H1 (cell line): ENCODE data around the gene ERICH2. TPM values are rescaled to one million over a fixed set of nuclear protein-coding genes. Genes with fewer than 3 reads are reported as not detected.

Experiments
- CTCF ChIA-PET: fragments of 300-600 bp; sonication (Branson Sonifier 250); formaldehyde crosslinking; loops from one replicate; lab custom pipeline; 2021; ENCODE audit not compliant: partially characterized antibody; lab: Charles Lee
- POLR2A ChIA-PET: fragments of 300-600 bp; sonication (Branson Sonifier 250); formaldehyde crosslinking; loops from one replicate; lab custom pipeline; 2021; ENCODE audit warnings: inconsistent platforms; ENCODE audit not compliant: partially characterized antibody; lab: Charles Lee
- DNase-seq, 2 experiments: peaks; one replicate each; pipeline versions ENCODE4 v3.0.0 to v3.0.0-alpha.2; 2010 to 2022; ENCODE audit warnings: low spot score in 2 of 2, low read depth in 1 of 2, mixed read lengths in 1 of 2
- FAIRE-seq: peaks from 2 replicates; lab custom pipeline; 2011; peaks lifted over from hg19 to GRCh38; lab: Jason Lieb, UNC
- H2AFZ ChIP-seq: 2 replicates; pipeline ENCODE4 v1.8.1; 2012; ENCODE audit warnings: low read length, inconsistent platforms
- H2AK5ac ChIP-seq: 2 replicates; pipeline ENCODE4 v1.6.1; 2013; ENCODE audit warnings: low read depth, low read length
- H2BK120ac ChIP-seq: replicated peaks from 2 replicates; pipeline ENCODE3; 2013; ENCODE audit warnings: low read depth, low read length, inconsistent platforms
- H2BK12ac ChIP-seq: 2 replicates; pipeline ENCODE4 v1.6.1; 2013; ENCODE audit warnings: low read depth, low read length
- H2BK15ac ChIP-seq: 2 replicates; pipeline ENCODE4 v1.6.1; 2013; ENCODE audit warnings: low read length
- H2BK20ac ChIP-seq: 2 replicates; pipeline ENCODE4 v1.6.1; 2013; ENCODE audit warnings: low read length
- H2BK5ac ChIP-seq: 2 replicates; pipeline ENCODE4 v1.6.1; 2013; ENCODE audit warnings: low read depth, low read length
- H3K14ac ChIP-seq: 2 replicates; pipeline ENCODE4 v1.6.1; 2013; ENCODE audit warnings: inconsistent platforms; ENCODE audit not compliant: insufficient read length
- H3K18ac ChIP-seq: 2 replicates; pipeline ENCODE4 v1.6.1; 2013; ENCODE audit warnings: low read length; ENCODE audit errors: extremely low read depth
- H3K23ac ChIP-seq: 2 replicates; pipeline ENCODE4 v1.6.1; 2013; ENCODE audit warnings: inconsistent platforms; ENCODE audit not compliant: insufficient read length
- H3K23me2 ChIP-seq: 2 replicates; pipeline ENCODE4 v1.6.1; 2013; ENCODE audit warnings: low read depth, low read length
- H3K27ac ChIP-seq: 2 replicates; pipeline ENCODE4 v1.6.1; 2011; ENCODE audit warnings: low read depth, low read length, inconsistent platforms
- H3K27me3 ChIP-seq, 4 experiments: replicated peaks in 1 of 4; 1 replicate in 1 of 4; 2 replicates in 3 of 4; pipeline versions ENCODE4 v1.6.1 to v1.8.1; 2011 to 2013; ENCODE audit warnings: low read length in 3 of 4, mild to moderate bottlenecking in 3 of 4, inconsistent platforms in 2 of 4, mixed read lengths in 2 of 4, moderate library complexity in 1 of 4; ENCODE audit not compliant: control insufficient read depth in 3 of 4, insufficient read depth in 3 of 4; ENCODE audit errors: extremely low read depth in 1 of 4
- H3K36me3 ChIP-seq, 4 experiments: 2 replicates each; pipeline versions ENCODE4 v1.6.1 to v1.8.1; 2011 to 2013; ENCODE audit warnings: mild to moderate bottlenecking in 4 of 4, low read length in 3 of 4, moderate library complexity in 2 of 4, control low read depth in 1 of 4, inconsistent platforms in 1 of 4; ENCODE audit not compliant: insufficient read depth in 4 of 4, control insufficient read depth in 2 of 4
- H3K4ac ChIP-seq: replicated peaks from 2 replicates; pipeline ENCODE3; 2013; ENCODE audit warnings: low read length, low read depth, mixed read lengths, inconsistent platforms; ENCODE audit not compliant: insufficient read length
- H3K4me1 ChIP-seq, 4 experiments: replicated peaks in 1 of 4; 1 replicate in 1 of 4; 2 replicates in 3 of 4; pipeline versions ENCODE4 v1.6.1 to v1.8.1; 2011 to 2013; ENCODE audit warnings: low read length in 3 of 4, inconsistent platforms in 2 of 4, mixed read lengths in 1 of 4; ENCODE audit not compliant: insufficient read depth in 4 of 4, control insufficient read depth in 3 of 4
- H3K4me2 ChIP-seq, 2 experiments: 2 replicates each; pipeline versions ENCODE4 v1.6.1 to v1.8.1; 2011 to 2013; ENCODE audit warnings: low read depth in 2 of 2, low read length in 2 of 2, control low read depth in 1 of 2, inconsistent platforms in 1 of 2, mild to moderate bottlenecking in 1 of 2; ENCODE audit not compliant: insufficient read depth in 1 of 2
- H3K4me3 ChIP-seq, 4 experiments: fragments of 200-600, 300-600 bp in 1 of 4; sonication (generic), shearing (Covaris generic), sonication (Bioruptor Twin) in 1 of 4; 2 replicates each; pipeline versions ENCODE4 v1.5.1 to v1.8.1; 2011 to 2016; ENCODE audit warnings: low read length in 4 of 4, low read depth in 3 of 4, control low read depth in 2 of 4, inconsistent platforms in 2 of 4, mild to moderate bottlenecking in 2 of 4, mixed read lengths in 1 of 4, moderate library complexity in 1 of 4; ENCODE audit not compliant: insufficient read depth in 2 of 4; ENCODE audit errors: extremely low read depth in 1 of 4
- H3K56ac ChIP-seq: replicated peaks from 2 replicates; pipeline ENCODE3; 2013; ENCODE audit warnings: low read depth, mild to moderate bottlenecking, mixed read lengths, low read length, inconsistent platforms; ENCODE audit not compliant: insufficient read length
- H3K79me1 ChIP-seq: 2 replicates; pipeline ENCODE4 v1.6.1; 2013; ENCODE audit warnings: low read depth, low read length, control low read depth
- H3K79me2 ChIP-seq, 2 experiments: 2 replicates each; pipeline versions ENCODE4 v1.6.1 to v1.8.1; 2012 to 2013; ENCODE audit warnings: low read length in 2 of 2, mild to moderate bottlenecking in 2 of 2, inconsistent platforms in 1 of 2; ENCODE audit not compliant: insufficient read depth in 2 of 2, control insufficient read depth in 1 of 2
- H3K9ac ChIP-seq, 4 experiments: replicated peaks in 1 of 4; 1 replicate in 1 of 4; 2 replicates in 3 of 4; pipeline versions ENCODE4 v1.6.1 to v1.8.1; 2011 to 2013; ENCODE audit warnings: low read depth in 3 of 4, low read length in 3 of 4, control low read depth in 2 of 4, mild to moderate bottlenecking in 2 of 4, moderate library complexity in 2 of 4, inconsistent platforms in 1 of 4; ENCODE audit errors: extremely low read depth in 1 of 4
- H3K9me3 ChIP-seq, 2 experiments: 2 replicates each; pipeline versions ENCODE4 v1.6.1 to v1.8.1; 2012 to 2013; ENCODE audit warnings: mild to moderate bottlenecking in 2 of 2, moderate library complexity in 2 of 2, control low read depth in 1 of 2, inconsistent platforms in 1 of 2, low read depth in 1 of 2, low read length in 1 of 2, mixed read lengths in 1 of 2; ENCODE audit not compliant: insufficient read depth in 2 of 2
- H4K20me1 ChIP-seq, 2 experiments: replicated peaks in 1 of 2; 2 replicates each; pipeline versions ENCODE3 to v1.8.1; 2011 to 2013; ENCODE audit warnings: inconsistent platforms in 2 of 2, low read length in 2 of 2, mild to moderate bottlenecking in 1 of 2; ENCODE audit not compliant: insufficient read depth in 2 of 2, control insufficient read depth in 1 of 2
- H4K5ac ChIP-seq: 2 replicates; pipeline ENCODE4 v1.6.1; 2013; ENCODE audit warnings: low read length, low read depth, mixed read lengths, inconsistent platforms; ENCODE audit not compliant: insufficient read length
- H4K8ac ChIP-seq: 2 replicates; pipeline ENCODE4 v1.8.0; 2013; ENCODE audit warnings: mild to moderate bottlenecking, moderate library complexity, low read length, inconsistent platforms; ENCODE audit not compliant: insufficient read depth; ENCODE audit errors: extremely low read depth
- H4K91ac ChIP-seq: replicated peaks from 2 replicates; pipeline ENCODE3; 2013; ENCODE audit warnings: low read length, mixed read lengths, inconsistent platforms; ENCODE audit not compliant: insufficient read length
- CBX5 ChIP-seq: fragments of 300-800, 300-1000 bp; sonication (generic); IDR thresholded peaks from 2 replicates; pipeline ENCODE4 v1.7.1; 2016; ENCODE audit warnings: antibody characterized with exemption, low read length, low read depth
- CTBP2 ChIP-seq: IDR thresholded peaks from 2 replicates; pipeline ENCODE4 v1.7.0; 2011; ENCODE audit warnings: borderline replicate concordance, mild to moderate bottlenecking, moderate library complexity, mixed read lengths, low read length; ENCODE audit not compliant: insufficient read depth, insufficient read length
- EGR1 ChIP-seq: IDR thresholded peaks from 2 replicates; pipeline ENCODE4 v1.6.1; 2011; ENCODE audit warnings: low read depth, low read length, borderline replicate concordance
- EP300 ChIP-seq, 2 experiments: IDR thresholded peaks; 1 replicate in 1 of 2; 2 replicates in 1 of 2; pipeline ENCODE4 v1.6.1; 2011 to 2012; ENCODE audit warnings: low read depth in 2 of 2, low read length in 2 of 2, mild to moderate bottlenecking in 2 of 2, borderline replicate concordance in 1 of 2, inconsistent platforms in 1 of 2, moderate library complexity in 1 of 2
- EZH2 ChIP-seq: fragments of 200-600 bp; sonication (generic); IDR thresholded peaks from 2 replicates; pipeline ENCODE4 v1.7.1; 2012; ENCODE audit warnings: low read depth, mild to moderate bottlenecking, moderate library complexity, low read length, inconsistent platforms; ENCODE audit not compliant: severe bottlenecking
- FOSL1 ChIP-seq: IDR thresholded peaks from 2 replicates; pipeline ENCODE4 v1.6.1; 2011; ENCODE audit warnings: mild to moderate bottlenecking, low read depth, low read length, moderate library complexity; ENCODE audit not compliant: insufficient read depth
- GABPA ChIP-seq: IDR thresholded peaks from 2 replicates; pipeline ENCODE4 v1.6.1; 2011; ENCODE audit warnings: mild to moderate bottlenecking, low read length, moderate library complexity, borderline replicate concordance; ENCODE audit not compliant: insufficient read depth
- NANOG ChIP-seq: IDR thresholded peaks from 2 replicates; pipeline ENCODE4 v1.6.1; 2011; ENCODE audit warnings: low read length, low read depth, mild to moderate bottlenecking, inconsistent platforms; ENCODE audit not compliant: insufficient read depth, poor library complexity, severe bottlenecking
- PHF8 ChIP-seq: fragments of 200-600 bp; sonication (generic); conservative IDR thresholded peaks from 2 replicates; pipeline ENCODE4 v1.7.1; 2012; ENCODE audit warnings: low read depth, mild to moderate bottlenecking, inconsistent platforms, low read length, moderate library complexity
- POLR2AphosphoS5 ChIP-seq: IDR thresholded peaks from 2 replicates; pipeline ENCODE4 v1.6.1; 2011; ENCODE audit warnings: low read depth, low read length
- POU5F1 ChIP-seq: IDR thresholded peaks from 2 replicates; pipeline ENCODE4 v1.6.1; 2011; ENCODE audit warnings: low read depth, mild to moderate bottlenecking, low read length, moderate library complexity
- SIN3A ChIP-seq, 2 experiments: IDR thresholded peaks in 1 of 2; conservative IDR thresholded peaks in 1 of 2; 2 replicates each; pipeline ENCODE4 v1.6.1; 2011 to 2012; ENCODE audit warnings: low read length in 2 of 2, improper control_type of control experiment in 1 of 2, low read depth in 1 of 2, mild to moderate bottlenecking in 1 of 2
- SIRT6 ChIP-seq: IDR thresholded peaks from one replicate; pipeline ENCODE4 v1.7.1; 2012; ENCODE audit warnings: low read length, inconsistent platforms
- TBP ChIP-seq: IDR thresholded peaks from 2 replicates; pipeline ENCODE4 v1.6.1; 2011; ENCODE audit warnings: low read depth, low read length, improper control_type of control experiment
- WGBS, 2 experiments: shearing (Covaris generic) in 1 of 2; methylation state at CpG; one replicate each; pipeline versions ENCODE4 v1.1.6 to v1.1.7; 2013 to 2015; ENCODE audit warnings: low lambda C conversion rate in 2 of 2, mixed read lengths in 2 of 2, inconsistent platforms in 1 of 2, low coverage in 1 of 2, missing lambda C conversion rate in 1 of 2; ENCODE audit not compliant: insufficient replicate concordance in 2 of 2, insufficient coverage in 1 of 2, insufficient read length in 1 of 2; ENCODE audit errors: extremely low coverage in 1 of 2, missing lambda C conversion rate in 1 of 2; 5-methylcytosine and 5-hydroxymethylcytosine counted together
- polyA plus RNA-seq, 7 experiments: library from polyadenylated mRNA; depleted of rRNA in 3 of 7; stranded (reverse) in 5 of 7; unstranded in 2 of 7; fragments of >200 nt in 5 of 7; fragments of 200-250 nt in 2 of 7; gene quantifications; 1 replicate in 5 of 7; 2 replicates in 1 of 7; 4 replicates in 1 of 7; pipeline versions ENCODE4 v1.2.1 to v1.2.3, GENCODE V29; 2011 to 2013; ENCODE audit warnings: missing spikeins in 2 of 7, mixed read lengths in 2 of 7
- total RNA-seq: library from RNA; stranded (reverse); fragmentation: NEBNext Ultra II Directional; extraction: Animal tissue kit (Norgen Biotek cat#: 25700); gene quantifications from 2 replicates; pipeline ENCODE4 v1.2.1, GENCODE V29; 2021

The ERICH2 gene
- total and polyA plus RNA-seq, 2 of the 8 experiments (the other 6 are each of a cell fraction or from before 2014, with no cell fraction given): 0.20 to 2.1 TPM

DNA sequence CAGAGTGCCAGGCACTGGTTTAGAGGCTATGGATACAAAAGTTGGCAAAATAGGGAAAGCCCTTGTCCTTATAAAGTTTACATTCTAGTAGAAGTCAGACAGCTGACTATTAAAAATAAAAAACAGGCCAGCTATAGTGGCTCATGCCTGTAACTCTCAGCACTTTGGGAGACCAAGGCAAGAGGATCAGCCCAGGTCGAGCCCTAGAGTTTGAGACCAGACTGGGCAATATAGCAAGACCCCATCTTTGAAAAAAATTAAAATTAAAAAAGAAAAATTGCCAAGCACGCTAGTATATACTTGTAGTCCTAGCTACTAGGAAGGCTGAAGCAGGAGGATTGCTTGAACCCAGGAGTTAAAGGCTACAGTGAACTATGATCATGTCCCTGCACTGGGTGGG lies 12.5 kb downstream of the ERICH2 start:
- Histone ChIP-seq H3K36me3 (no peaks in the 10 kb centered on the region), H3K79me2 (no peaks in the 10 kb centered on the region), H2BK20ac (no peak overlapping the region), H3K23ac (no peak overlapping the region), H2BK5ac (no peak overlapping the region), H4K5ac (no peak overlapping the region), H4K20me1 (no peaks in the 10 kb centered on the region), H2BK15ac (no peak overlapping the region), H3K27ac (no peak overlapping the region), H3K9me3 (no peaks in the 10 kb centered on the region), H3K56ac (no peak overlapping the region), H3K9ac (no peak overlapping the region), H3K18ac (no peak overlapping the region), H3K27me3 (no peaks in the 10 kb centered on the region), H2BK12ac (no peak overlapping the region), H4K8ac (no peak overlapping the region), H3K14ac (no peak overlapping the region), H3K4me2 (no peak overlapping the region), H2AFZ (no peak overlapping the region), H4K91ac (no peak overlapping the region), H3K79me1 (no peaks in the 10 kb centered on the region), H2BK120ac (no peak overlapping the region), H3K4me1 (no peaks in the 10 kb centered on the region), H3K4ac (no peak overlapping the region), H2AK5ac (no peak overlapping the region), H3K4me3 (no peak overlapping the region), H3K23me2 (no peaks in the 10 kb centered on the region)
- ChIA-PET POLR2A (no interaction called here), CTCF (interaction anchor here (1.4 to 2.0 kb wide), 2 partner anchors 20 to 374 kb away, joined by 4 to 6 read pairs; no protein-coding TSS in a partner anchor)
- DNase-seq (no peak), FAIRE-seq (no peak)
- WGBS, 2 experiments: 97% methylated on average over 2 of the region's 2 CpGs; no CpG with 5 or more reads in 1 of the 2 experiments
- TF ChIP-seq EZH2 (no peak), CBX5 (no peak), EP300 (IDR thresholded peaks at IDR 0.05; ENCODE audit: borderline replicate concordance in 1 of 2, low read depth in 2 of 2, low read length in 2 of 2) (no peak), NANOG (no peak), POU5F1 (no peak), FOSL1 (no peak), POLR2AphosphoS5 (no peak), PHF8 (no peak), SIN3A (conservative IDR thresholded peaks at IDR 0.05 in 1 of 2, IDR thresholded peaks at IDR 0.05 in 1 of 2; ENCODE audit: low read depth in 1 of 2, low read length in 2 of 2) (no peak), CTBP2 (no peak), TBP (no peak), GABPA (no peak), SIRT6 (no peak), EGR1 (no peak)
